Measurements from ENCODE around the gene ZSCAN22. TPM values are rescaled to one million over a fixed set of nuclear protein-coding genes. Genes with fewer than 3 reads are reported as not detected.

The ZSCAN22 gene
- total and polyA plus RNA-seq, 2 of the 13 experiments (the other 11 are each of a cell fraction or from before 2014, with no cell fraction given), result 2.5 to 3.5 TPM

DNA sequence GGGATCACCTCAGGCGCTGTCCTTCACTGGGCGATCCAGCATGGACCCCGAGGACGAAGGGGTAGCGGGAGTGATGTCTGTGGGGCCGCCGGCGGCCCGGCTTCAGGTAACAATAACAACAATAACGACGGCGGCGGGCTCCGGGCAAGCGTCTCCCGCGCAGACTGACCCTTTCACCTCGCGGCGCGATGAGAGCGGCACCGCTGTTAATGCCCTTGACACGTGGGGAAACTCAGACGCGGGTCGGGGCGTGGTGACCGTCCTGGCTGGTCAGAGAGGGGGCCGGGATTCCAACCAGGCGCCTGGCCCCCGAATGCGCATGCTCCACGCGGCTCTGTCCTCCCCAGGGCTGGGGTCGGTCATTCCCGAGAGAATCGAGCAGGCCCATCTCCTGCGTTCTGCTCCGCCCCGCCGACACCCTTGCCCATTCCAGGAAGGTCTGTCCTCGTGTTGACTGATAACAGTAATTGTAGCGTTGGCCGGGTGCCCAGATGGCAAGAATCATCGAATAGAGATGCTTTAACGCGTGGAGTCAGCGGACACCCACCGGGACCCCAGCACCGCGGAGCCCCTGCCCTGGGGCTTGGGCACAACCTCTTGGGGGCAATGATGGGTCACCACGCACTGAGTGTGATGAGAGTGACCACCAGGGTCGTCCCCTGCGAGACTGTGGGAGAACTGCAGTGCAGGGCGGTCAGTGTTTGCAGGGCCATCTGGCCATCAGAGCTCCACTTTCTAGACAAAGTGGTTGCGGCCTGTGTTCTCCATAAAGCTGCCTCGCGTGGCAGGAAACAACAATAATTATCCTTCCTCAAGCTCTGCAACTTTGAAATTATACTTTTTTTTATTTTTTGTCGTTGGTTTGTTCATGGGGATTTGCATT lies 47.5 kb upstream of the ZSCAN22 start (continued):
- TF ChIP-seq, protein P1, sequence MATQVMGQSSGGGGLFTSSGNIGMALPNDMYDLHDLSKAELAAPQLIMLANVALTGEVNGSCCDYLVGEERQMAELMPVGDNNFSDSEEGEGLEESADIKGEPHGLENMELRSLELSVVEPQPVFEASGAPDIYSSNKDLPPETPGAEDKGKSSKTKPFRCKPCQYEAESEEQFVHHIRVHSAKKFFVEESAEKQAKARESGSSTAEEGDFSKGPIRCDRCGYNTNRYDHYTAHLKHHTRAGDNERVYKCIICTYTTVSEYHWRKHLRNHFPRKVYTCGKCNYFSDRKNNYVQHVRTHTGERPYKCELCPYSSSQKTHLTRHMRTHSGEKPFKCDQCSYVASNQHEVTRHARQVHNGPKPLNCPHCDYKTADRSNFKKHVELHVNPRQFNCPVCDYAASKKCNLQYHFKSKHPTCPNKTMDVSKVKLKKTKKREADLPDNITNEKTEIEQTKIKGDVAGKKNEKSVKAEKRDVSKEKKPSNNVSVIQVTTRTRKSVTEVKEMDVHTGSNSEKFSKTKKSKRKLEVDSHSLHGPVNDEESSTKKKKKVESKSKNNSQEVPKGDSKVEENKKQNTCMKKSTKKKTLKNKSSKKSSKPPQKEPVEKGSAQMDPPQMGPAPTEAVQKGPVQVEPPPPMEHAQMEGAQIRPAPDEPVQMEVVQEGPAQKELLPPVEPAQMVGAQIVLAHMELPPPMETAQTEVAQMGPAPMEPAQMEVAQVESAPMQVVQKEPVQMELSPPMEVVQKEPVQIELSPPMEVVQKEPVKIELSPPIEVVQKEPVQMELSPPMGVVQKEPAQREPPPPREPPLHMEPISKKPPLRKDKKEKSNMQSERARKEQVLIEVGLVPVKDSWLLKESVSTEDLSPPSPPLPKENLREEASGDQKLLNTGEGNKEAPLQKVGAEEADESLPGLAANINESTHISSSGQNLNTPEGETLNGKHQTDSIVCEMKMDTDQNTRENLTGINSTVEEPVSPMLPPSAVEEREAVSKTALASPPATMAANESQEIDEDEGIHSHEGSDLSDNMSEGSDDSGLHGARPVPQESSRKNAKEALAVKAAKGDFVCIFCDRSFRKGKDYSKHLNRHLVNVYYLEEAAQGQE (IDR thresholded peaks at IDR 0.05; ENCODE audit: borderline replicate concordance in 1 of 2, low read depth in 1 of 2, low read length in 2 of 2), result 0 out of 4 replicates have a peak, but pooled peaks of 1 of the 2 experiments have one; percentile 23
- TF ChIP-seq, protein P2, sequence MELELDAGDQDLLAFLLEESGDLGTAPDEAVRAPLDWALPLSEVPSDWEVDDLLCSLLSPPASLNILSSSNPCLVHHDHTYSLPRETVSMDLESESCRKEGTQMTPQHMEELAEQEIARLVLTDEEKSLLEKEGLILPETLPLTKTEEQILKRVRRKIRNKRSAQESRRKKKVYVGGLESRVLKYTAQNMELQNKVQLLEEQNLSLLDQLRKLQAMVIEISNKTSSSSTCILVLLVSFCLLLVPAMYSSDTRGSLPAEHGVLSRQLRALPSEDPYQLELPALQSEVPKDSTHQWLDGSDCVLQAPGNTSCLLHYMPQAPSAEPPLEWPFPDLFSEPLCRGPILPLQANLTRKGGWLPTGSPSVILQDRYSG (CRISPR knock-in tag; IDR thresholded peaks at IDR 0.05), result peak; percentile 76; the same call in 1 of the 2 replicates
- TF ChIP-seq KLF6 (CRISPR knock-in tag; IDR thresholded peaks at IDR 0.05), result peak; percentile 29; the same call in 1 of the 2 replicates
- peak; percentile 75; the same call in 1 of the 2 replicates for TF ChIP-seq FLYWCH1 (CRISPR knock-in tag; IDR thresholded peaks at IDR 0.05)
- TF ChIP-seq, protein P3, sequence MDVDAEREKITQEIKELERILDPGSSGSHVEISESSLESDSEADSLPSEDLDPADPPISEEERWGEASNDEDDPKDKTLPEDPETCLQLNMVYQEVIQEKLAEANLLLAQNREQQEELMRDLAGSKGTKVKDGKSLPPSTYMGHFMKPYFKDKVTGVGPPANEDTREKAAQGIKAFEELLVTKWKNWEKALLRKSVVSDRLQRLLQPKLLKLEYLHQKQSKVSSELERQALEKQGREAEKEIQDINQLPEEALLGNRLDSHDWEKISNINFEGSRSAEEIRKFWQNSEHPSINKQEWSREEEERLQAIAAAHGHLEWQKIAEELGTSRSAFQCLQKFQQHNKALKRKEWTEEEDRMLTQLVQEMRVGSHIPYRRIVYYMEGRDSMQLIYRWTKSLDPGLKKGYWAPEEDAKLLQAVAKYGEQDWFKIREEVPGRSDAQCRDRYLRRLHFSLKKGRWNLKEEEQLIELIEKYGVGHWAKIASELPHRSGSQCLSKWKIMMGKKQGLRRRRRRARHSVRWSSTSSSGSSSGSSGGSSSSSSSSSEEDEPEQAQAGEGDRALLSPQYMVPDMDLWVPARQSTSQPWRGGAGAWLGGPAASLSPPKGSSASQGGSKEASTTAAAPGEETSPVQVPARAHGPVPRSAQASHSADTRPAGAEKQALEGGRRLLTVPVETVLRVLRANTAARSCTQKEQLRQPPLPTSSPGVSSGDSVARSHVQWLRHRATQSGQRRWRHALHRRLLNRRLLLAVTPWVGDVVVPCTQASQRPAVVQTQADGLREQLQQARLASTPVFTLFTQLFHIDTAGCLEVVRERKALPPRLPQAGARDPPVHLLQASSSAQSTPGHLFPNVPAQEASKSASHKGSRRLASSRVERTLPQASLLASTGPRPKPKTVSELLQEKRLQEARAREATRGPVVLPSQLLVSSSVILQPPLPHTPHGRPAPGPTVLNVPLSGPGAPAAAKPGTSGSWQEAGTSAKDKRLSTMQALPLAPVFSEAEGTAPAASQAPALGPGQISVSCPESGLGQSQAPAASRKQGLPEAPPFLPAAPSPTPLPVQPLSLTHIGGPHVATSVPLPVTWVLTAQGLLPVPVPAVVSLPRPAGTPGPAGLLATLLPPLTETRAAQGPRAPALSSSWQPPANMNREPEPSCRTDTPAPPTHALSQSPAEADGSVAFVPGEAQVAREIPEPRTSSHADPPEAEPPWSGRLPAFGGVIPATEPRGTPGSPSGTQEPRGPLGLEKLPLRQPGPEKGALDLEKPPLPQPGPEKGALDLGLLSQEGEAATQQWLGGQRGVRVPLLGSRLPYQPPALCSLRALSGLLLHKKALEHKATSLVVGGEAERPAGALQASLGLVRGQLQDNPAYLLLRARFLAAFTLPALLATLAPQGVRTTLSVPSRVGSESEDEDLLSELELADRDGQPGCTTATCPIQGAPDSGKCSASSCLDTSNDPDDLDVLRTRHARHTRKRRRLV (CRISPR knock-in tag; IDR thresholded peaks at IDR 0.05), result no peak; the same call in 1 of the 2 replicates
- TF ChIP-seq, protein P4, sequence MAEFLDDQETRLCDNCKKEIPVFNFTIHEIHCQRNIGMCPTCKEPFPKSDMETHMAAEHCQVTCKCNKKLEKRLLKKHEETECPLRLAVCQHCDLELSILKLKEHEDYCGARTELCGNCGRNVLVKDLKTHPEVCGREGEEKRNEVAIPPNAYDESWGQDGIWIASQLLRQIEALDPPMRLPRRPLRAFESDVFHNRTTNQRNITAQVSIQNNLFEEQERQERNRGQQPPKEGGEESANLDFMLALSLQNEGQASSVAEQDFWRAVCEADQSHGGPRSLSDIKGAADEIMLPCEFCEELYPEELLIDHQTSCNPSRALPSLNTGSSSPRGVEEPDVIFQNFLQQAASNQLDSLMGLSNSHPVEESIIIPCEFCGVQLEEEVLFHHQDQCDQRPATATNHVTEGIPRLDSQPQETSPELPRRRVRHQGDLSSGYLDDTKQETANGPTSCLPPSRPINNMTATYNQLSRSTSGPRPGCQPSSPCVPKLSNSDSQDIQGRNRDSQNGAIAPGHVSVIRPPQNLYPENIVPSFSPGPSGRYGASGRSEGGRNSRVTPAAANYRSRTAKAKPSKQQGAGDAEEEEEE (CRISPR knock-in tag; IDR thresholded peaks at IDR 0.05; ENCODE audit: borderline replicate concordance), result peak; percentile 36; the same call in 1 of the 2 replicates
- peak; percentile 51; the same call in 1 of the 2 replicates for TF ChIP-seq PRMT3 (CRISPR knock-in tag; IDR thresholded peaks at IDR 0.05; ENCODE audit: borderline replicate concordance, low read depth)
- 0 out of 2 replicates have a peak, but pooled peaks have one; percentile 25 for TF ChIP-seq MYNN (CRISPR knock-in tag; IDR thresholded peaks at IDR 0.05; ENCODE audit: low read depth)
- no peak for TF ChIP-seq STAT5B (CRISPR knock-in tag; IDR thresholded peaks at IDR 0.05)
- TF ChIP-seq IKZF4 (CRISPR knock-in tag; IDR thresholded peaks at IDR 0.05; ENCODE audit: borderline replicate concordance, low read depth, not compliant biosample characterization), result peak; percentile 84
- TF ChIP-seq, protein P5, sequence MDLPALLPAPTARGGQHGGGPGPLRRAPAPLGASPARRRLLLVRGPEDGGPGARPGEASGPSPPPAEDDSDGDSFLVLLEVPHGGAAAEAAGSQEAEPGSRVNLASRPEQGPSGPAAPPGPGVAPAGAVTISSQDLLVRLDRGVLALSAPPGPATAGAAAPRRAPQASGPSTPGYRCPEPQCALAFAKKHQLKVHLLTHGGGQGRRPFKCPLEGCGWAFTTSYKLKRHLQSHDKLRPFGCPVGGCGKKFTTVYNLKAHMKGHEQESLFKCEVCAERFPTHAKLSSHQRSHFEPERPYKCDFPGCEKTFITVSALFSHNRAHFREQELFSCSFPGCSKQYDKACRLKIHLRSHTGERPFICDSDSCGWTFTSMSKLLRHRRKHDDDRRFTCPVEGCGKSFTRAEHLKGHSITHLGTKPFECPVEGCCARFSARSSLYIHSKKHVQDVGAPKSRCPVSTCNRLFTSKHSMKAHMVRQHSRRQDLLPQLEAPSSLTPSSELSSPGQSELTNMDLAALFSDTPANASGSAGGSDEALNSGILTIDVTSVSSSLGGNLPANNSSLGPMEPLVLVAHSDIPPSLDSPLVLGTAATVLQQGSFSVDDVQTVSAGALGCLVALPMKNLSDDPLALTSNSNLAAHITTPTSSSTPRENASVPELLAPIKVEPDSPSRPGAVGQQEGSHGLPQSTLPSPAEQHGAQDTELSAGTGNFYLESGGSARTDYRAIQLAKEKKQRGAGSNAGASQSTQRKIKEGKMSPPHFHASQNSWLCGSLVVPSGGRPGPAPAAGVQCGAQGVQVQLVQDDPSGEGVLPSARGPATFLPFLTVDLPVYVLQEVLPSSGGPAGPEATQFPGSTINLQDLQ (CRISPR knock-in tag; IDR thresholded peaks at IDR 0.05), result peak; percentile 87; the same call in 1 of the 2 replicates
